Body of pancreas (tissue), 4 donors: ENCODE data around the gene SYNJ2.

ENCODE experiments used
- CTCF ChIP-seq, 7 experiments: fragments of 450-650 bp in 4 of 7; fragments of 200-600 bp in 3 of 7; sonication (generic) in 3 of 7; IDR thresholded peaks; one replicate each; pipeline ENCODE4 v1.5.1; 2016 to 2019; ENCODE audit warnings: antibody characterized with exemption in 7 of 7
- POLR2A ChIP-seq, 3 donors: fragments of 450-650 bp; IDR thresholded peaks; one replicate each; pipeline ENCODE4 v1.6.1; 2016; ENCODE audit warnings: antibody characterized with exemption in 3 of 3, mild to moderate bottlenecking in 2 of 3

GRCh38 chr6:157941101-157941863 lies 40.4 kb upstream of the SYNJ2 start:
- TF ChIP-seq CTCF (IDR thresholded peaks at IDR 0.05) (no peak), POLR2A (IDR thresholded peaks at IDR 0.05) (no peak)
